ENCODE measurements around the gene BRSK1.
A peak's percentile ranks its signal among the peaks of the same experiment; 100 is the strongest.

Gene BRSK1

DNA sequence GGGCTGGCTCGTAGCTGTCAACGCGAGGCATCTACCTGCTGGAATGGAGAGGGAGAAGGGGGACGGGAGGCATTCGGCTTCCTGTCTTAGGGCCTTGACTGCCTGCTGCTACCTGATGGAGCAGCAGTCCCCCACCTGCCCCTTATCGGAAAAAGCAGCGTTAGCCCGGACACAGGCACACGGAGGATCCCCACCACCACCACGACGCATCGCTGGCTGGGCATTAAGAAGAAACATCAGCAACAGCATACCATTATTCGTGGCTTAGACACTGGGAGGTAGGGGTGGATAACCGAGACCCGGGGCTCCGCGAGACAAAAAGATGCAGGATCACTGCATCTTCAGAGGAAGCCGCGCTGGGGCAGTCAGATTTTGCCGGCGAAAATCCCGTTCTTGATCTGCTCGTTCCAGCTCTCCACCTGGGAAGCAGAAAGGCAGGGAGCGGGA lies 69.6 kb downstream of the BRSK1 start:
- DNase-seq (ENCODE audit: low spot score): no peak

DNA sequence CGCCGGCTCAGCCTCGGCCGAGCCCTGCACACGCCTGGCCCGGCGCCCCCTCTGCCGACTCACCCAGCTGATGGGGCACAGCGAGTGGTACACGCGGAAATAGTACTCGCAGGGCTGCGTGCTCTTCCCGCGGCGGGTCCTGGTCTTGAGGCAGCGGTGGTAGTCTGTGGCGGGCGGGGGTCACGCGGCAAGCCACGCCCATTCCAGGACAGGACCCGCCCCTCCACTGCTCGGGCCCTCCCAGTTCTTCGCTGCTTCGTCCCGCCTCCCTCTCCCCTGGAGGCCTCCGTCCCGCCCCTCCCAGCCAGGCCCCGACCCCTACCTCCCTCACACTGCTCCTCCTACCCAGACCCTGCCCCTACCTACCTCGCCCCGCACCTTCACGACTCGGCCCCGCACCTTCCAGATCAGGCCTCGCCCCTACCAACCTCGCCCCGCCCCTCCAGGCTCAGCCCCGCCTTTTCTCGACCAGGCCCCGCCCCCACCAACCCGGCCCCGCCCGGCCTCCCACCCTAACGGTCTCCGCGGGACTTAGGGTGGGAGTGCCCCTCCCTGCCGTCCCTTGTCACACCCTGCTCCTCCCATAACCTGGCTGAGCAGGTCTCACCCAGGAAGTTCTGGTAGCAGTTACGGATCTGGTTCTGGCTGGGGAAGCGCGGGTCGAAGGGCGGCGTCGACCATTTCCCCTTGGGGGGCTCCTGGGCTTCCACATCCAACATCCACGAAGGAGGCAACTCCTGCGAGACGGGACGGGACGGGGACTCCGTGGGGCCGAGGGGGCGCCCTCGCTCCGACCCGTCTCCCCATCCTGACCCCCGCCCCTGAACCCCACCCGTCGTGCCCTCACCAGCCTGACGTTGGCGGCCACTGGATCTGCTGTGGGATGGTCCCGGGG lies 70.3 kb downstream of the BRSK1 start:
- DNase-seq (ENCODE audit: low spot score): peak; percentile 94

DNA sequence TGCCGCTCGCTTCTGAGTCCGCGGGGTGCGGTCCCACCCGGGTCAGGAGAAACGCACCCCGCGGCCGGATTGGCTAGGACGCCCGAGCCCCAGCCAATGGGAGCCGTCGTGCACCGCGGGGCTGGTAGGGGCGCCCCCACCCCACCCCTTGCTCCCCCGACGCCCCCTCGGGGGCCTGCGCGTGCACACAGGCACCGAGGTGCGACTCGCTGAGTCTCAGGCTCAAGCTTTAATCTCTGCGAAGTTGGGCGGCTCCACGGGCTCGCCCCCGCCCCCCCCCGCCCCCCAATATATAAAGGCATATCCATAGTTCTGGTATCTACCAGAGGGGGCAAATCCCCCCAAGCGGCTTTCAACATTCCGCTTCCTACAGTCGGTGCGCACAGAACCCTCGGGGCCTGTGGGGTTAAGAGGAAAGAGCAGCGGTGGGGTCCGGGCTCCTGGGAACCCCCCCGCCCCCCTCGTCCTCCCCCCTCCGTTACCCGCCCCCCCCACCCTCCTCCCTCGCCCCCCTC lies 71.0 kb downstream of the BRSK1 start, which contains the start of gene COX6B2:
TSS of gene COX6B2 (minus strand) at position 22 of the 515 bp plus-strand sequence. CDS start 198 bp downstream, outside the sequence.
- no peak for DNase-seq (ENCODE audit: low spot score)

DNA sequence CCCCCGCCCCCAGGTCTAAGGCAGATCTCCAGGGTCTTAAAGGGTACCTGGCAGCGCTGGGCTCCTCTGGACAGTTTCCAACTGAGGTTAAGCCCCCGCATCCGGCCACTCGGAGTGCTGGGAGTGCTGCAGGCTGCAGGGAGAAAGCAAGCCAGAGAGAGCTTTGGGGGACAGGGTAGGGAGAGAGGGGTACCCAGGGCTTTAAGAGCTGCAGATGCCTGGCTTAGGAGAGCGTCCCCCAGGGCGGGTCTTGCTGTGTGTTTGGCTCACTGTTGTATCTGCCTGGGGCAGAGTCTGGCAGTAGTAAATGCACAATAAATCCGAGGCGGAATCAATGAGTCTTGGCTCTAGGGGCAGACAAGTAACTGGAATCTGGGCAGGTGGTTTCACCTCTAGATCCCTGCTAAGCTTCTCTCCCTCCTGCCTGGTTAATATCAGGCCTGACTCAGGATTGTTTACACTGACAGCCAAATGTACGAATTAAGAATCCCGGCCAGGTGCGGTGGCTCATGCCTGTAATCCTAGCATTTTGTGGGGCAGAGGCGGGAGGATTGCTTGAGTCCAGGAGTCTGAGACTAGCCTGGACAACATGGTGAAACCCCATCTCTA lies 71.5 kb downstream of the BRSK1 start:
- no peak for DNase-seq (ENCODE audit: low spot score)

DNA sequence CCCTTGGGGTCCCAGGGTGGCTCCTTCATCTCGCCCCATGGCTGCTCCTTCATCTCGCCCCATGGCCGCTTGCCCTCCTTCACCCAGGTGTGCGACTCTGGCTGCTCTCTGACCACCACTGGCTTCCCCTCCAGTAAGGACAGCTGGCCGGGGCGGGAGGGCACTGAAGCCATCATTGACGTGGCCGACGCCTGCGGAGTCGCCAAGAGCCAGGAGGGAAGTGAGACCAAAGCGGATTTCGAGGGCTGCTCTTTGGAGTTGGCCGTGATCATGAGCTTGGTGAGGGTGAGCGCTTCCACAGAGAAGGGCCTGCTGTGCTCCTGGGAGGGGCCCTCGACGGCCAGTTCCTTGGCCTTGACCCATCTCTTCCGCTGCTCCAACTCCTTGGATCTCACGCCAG lies 74.7 kb downstream of the BRSK1 start:
- no peak for DNase-seq (ENCODE audit: low spot score)

DNA sequence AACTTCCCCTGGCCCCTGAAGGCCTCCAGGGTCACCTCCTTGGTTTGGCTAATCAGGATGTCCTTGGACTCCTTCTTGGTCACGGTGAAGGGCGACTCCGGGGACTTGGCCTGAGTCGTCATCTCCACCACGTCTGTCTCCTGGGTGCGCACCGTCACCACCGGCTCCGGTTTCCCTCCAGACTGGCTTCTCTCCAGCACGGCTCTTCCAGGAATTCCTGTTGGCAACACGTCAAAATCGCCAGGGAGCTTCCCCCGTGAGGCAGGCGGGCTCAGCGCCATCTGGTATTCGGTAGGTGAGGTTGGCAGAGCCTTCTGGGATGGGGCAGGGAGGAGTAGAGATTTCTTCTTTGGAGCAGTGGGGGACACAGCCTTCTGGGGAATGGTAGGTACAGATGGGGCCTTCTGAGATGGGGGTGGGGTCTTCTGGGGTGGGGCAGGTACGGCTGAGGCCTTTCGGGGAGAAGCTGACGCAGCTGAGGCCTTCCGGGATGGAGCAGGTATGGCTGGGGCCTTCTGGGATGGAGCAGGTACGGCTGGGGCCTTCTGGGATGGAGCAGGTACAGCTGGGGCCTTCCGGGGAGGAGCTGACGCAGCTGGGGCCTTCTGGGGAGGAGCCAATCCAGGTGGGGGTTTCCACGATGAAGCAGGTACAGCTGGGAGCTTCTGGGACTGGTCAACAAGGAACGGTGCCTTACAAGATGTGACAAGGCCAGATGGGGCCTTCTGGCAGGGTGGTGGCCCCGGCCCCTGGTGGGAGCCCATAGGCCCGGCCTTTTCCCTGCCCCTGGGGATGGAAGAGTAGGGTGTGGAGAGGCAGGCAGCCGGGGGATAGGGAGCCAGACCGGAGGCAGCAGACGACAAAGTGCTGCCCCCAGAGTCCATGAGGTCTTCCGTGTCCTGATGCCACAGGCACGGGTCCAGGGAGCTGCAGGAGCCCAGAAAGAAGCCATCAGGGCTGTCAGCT lies 75.4 kb downstream of the BRSK1 start:
- no peak for DNase-seq (ENCODE audit: low spot score)

DNA sequence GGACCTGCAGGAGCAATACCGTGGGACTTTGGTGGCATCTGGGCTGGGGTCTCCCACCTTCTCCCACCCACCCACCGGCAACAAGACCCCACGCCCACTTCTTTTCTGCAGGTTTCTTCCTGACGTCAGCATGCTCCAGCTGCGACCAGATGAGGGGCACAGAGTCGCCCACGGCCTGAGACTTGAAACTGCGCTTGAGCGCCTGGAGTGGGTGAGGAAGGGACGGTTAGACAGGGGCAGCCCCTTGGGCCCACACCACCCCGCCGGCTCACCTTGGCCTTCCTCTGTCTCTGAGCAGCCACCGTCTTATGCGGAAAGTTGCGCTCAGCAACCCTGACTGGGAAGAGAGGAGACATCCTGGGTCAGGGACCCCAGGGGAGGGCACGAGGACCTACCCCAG lies 77.1 kb downstream of the BRSK1 start:
- no peak for DNase-seq (ENCODE audit: low spot score)
